Natural killer cell (primary cell): ENCODE measurements around the gene CAMTA1. TPM values are rescaled to one million over a fixed set of nuclear protein-coding genes. Genes with fewer than 3 reads are reported as not detected.

ENCODE experiments used
- ATAC-seq, 3 donors: fragments of 150-1000 bp in 2 of 3; fragments of 200-7000 bp in 1 of 3; cut with Tn5 transposase; 1 replicate in 1 of 3; 2 replicates in 2 of 3; pipeline ENCODE4 v1.10.0; 2021; ENCODE audit warnings: mild to moderate bottlenecking in 2 of 3, moderate library complexity in 2 of 3
- DNase-seq, 2 donors: peaks; one replicate each; pipeline versions ENCODE4 v3.0.0 to v3.0.0-alpha.2; 2013 to 2021; ENCODE audit warnings: mixed read lengths in 1 of 2
- H3K27ac ChIP-seq: one replicate; pipeline ENCODE4 v1.5.1; 2013; ENCODE audit warnings: mild to moderate bottlenecking, low read length
- H3K27me3 ChIP-seq: one replicate; pipeline ENCODE4 v1.6.1; 2013; ENCODE audit warnings: low read length; ENCODE audit not compliant: control insufficient read depth, insufficient read depth
- H3K36me3 ChIP-seq: one replicate; pipeline ENCODE4 v1.6.1; 2013; ENCODE audit warnings: low read length; ENCODE audit not compliant: control insufficient read depth, insufficient read depth
- H3K4me1 ChIP-seq: one replicate; pipeline ENCODE4 v1.6.1; 2013; ENCODE audit warnings: low read length; ENCODE audit not compliant: control insufficient read depth, insufficient read depth
- H3K4me3 ChIP-seq: one replicate; pipeline ENCODE4 v1.5.1; 2013; ENCODE audit warnings: low read length
- H3K9me3 ChIP-seq: one replicate; pipeline ENCODE4 v1.6.1; 2013; ENCODE audit warnings: low read length; ENCODE audit not compliant: control insufficient read depth, insufficient read depth
- H3K27ac Mint-ChIP-seq, 2 donors: one replicate each; pipeline ENCODE4 v1.8.0; 2022; ENCODE audit warnings: mild to moderate bottlenecking in 2 of 2, mixed read lengths in 2 of 2, moderate library complexity in 1 of 2
- H3K27me3 Mint-ChIP-seq, 2 donors: one replicate each; pipeline ENCODE4 v1.8.0; 2022; ENCODE audit warnings: low read depth in 2 of 2, mixed read lengths in 2 of 2
- H3K36me3 Mint-ChIP-seq: one replicate; pipeline ENCODE4 v1.8.0; 2022; ENCODE audit warnings: mixed read lengths
- H3K4me1 Mint-ChIP-seq, 2 donors: one replicate each; pipeline ENCODE4 v1.8.0; 2022; ENCODE audit warnings: mixed read lengths in 2 of 2
- H3K4me3 Mint-ChIP-seq: one replicate; pipeline ENCODE4 v1.8.0; 2022; ENCODE audit warnings: mild to moderate bottlenecking, moderate library complexity, mixed read lengths
- H3K9me3 Mint-ChIP-seq, 2 donors: one replicate each; pipeline ENCODE4 v1.8.0; 2022; ENCODE audit warnings: mixed read lengths in 2 of 2
- WGBS: methylation state at CpG from one replicate; pipeline ENCODE4 v1.1.7; 2013; ENCODE audit warnings: missing lambda C conversion rate; ENCODE audit not compliant: insufficient coverage; 5-methylcytosine and 5-hydroxymethylcytosine counted together
- intact Hi-C: fragments of 100-400 bp; cut with micrococcal nuclease; formaldehyde crosslinking; loops from one replicate; pipeline ENCODE4 v1.14.2; 2022
- total RNA-seq, 4 donors: library from RNA; stranded (reverse); fragments of 120-200 nt in 1 of 4; gene quantifications; one replicate each; pipeline versions ENCODE4 v1.2.3 to v1.2.4, GENCODE V29; 2013 to 2022
- TF ChIP-seq, protein P1 (sequence below): fragments of 200-600 bp; IDR thresholded peaks from one replicate; pipeline ENCODE4 v1.8.0; 2022; ENCODE audit warnings: antibody characterized with exemption

The CAMTA1 gene
- total RNA-seq, 3 donors from 2014 or later (not counting 1 experiment from before 2014, with no cell fraction given) = 40.6 to 53.3 (median 44.9) TPM

DNA sequence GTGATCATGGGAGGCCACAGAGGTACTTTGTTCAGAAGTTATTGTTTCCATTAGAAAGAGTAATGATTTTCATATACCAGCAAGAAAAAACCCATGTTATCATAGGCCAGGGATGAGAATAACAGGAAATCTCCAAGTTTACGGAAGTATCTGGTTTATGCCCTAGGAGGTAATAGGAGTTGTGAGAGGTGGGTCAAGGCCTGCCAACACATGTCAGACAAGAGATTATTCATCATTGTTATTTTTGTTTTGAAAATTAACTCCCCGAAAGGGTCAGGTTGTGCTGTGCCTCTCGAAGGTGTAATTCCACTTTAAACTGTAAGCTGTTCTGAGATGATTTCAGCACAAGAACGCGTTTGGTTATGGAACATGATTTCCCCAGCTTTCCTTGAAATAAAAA lies 218.4 kb downstream of the CAMTA1 start:
- Histone ChIP-seq H3K27me3 (no peaks in the 10 kb centered on the region), H3K4me3 (no peak overlapping the region), H3K4me1 (no peaks in the 10 kb centered on the region), H3K9me3 (no peaks in the 10 kb centered on the region), H3K27ac (no peak overlapping the region), H3K36me3 (no peaks in the 10 kb centered on the region)
- Mint-ChIP-seq H3K4me1 (no peaks in the 10 kb centered on the region), H3K27ac (no peak overlapping the region), H3K9me3 (no peaks in the 10 kb centered on the region), H3K4me3 (no peak overlapping the region), H3K27me3 (peaks cover 5 to 12% of the 10 kb centered on the region in 2 donors), H3K36me3 (no peaks in the 10 kb centered on the region)
- DNase-seq (no peak), ATAC-seq (no peak)
- TF ChIP-seq, protein P1, sequence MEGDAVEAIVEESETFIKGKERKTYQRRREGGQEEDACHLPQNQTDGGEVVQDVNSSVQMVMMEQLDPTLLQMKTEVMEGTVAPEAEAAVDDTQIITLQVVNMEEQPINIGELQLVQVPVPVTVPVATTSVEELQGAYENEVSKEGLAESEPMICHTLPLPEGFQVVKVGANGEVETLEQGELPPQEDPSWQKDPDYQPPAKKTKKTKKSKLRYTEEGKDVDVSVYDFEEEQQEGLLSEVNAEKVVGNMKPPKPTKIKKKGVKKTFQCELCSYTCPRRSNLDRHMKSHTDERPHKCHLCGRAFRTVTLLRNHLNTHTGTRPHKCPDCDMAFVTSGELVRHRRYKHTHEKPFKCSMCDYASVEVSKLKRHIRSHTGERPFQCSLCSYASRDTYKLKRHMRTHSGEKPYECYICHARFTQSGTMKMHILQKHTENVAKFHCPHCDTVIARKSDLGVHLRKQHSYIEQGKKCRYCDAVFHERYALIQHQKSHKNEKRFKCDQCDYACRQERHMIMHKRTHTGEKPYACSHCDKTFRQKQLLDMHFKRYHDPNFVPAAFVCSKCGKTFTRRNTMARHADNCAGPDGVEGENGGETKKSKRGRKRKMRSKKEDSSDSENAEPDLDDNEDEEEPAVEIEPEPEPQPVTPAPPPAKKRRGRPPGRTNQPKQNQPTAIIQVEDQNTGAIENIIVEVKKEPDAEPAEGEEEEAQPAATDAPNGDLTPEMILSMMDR = no peak
- intact Hi-C loops = no loop called here
- 97% methylated on average over 5 of the region's 5 CpGs for WGBS

DNA sequence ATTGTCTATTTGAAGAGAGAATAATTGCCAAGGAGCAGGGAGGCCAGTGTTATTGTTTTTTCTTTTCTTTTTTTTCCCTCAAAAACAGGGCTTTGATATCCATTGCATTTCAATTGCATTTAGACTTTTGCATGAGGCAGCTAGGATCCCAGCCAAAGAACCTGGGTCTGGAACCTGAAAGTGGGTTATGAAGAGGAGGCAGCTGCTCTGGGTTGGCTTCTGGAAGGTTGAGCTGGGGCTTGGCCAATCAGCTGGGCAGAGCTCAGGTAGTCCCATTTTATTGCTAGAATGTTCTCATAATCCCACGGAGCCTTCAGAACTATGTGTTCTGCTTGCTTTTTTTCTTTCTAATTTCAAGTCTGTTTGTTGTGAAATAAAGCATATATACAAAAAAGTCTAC lies 218.9 kb downstream of the CAMTA1 start:
- DNase-seq (no peak), ATAC-seq (no peak)
- Mint-ChIP-seq H3K4me3 (no peak overlapping the region), H3K9me3 (no peaks in the 10 kb centered on the region), H3K27me3 (peaks cover 5 to 9% of the 10 kb centered on the region in 2 donors), H3K4me1 (no peaks in the 10 kb centered on the region), H3K36me3 (no peaks in the 10 kb centered on the region), H3K27ac (no peak overlapping the region)
- WGBS = 71% methylated on average over 1 of the region's 1 CpG
- no peaks in the 10 kb centered on the region for H3K4me1 ChIP-seq
- no peak overlapping the region for H3K4me3 ChIP-seq
- TF ChIP-seq, protein P1 = no peak
- no peak overlapping the region for H3K27ac ChIP-seq
- intact Hi-C loops = no loop called here
- H3K27me3 ChIP-seq = no peaks in the 10 kb centered on the region
- no peaks in the 10 kb centered on the region for H3K9me3 ChIP-seq
- no peaks in the 10 kb centered on the region for H3K36me3 ChIP-seq

DNA sequence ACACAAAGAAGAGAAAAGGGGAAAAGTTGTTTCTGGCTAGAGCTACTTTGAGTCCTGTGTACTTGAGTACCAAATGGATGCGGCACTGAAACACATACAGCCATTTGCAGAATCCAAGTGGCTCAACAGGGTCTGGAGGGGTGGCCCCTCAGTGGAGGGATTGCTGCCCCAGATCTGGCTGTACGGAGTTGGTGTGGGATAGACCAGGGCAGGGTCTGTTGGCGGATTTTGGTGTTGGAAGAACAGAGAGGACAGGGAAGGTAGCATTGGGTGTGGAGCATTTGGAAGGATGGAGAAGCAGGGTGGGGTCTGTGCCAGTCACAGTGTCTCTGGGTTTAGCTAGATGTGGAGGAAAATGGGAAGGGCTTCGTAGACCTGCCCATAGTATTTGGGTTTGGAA lies 220.5 kb downstream of the CAMTA1 start:
- no peaks in the 10 kb centered on the region for H3K36me3 ChIP-seq
- no peaks in the 10 kb centered on the region for H3K27me3 ChIP-seq
- H3K4me1 Mint-ChIP-seq = no peaks in the 10 kb centered on the region
- no peak overlapping the region for H3K4me3 ChIP-seq
- no peaks in the 10 kb centered on the region for H3K4me1 ChIP-seq
- H3K9me3 ChIP-seq = no peaks in the 10 kb centered on the region
- no peak overlapping the region for H3K27ac ChIP-seq
- TF ChIP-seq, protein P1 = no peak
- no peaks in the 10 kb centered on the region for H3K9me3 Mint-ChIP-seq
- H3K27ac Mint-ChIP-seq = no peak overlapping the region
- intact Hi-C loops = no loop called here
- peaks cover 5 to 9% of the 10 kb centered on the region in 2 donors for H3K27me3 Mint-ChIP-seq
- H3K4me3 Mint-ChIP-seq = no peak overlapping the region
- DNase-seq = no peak
- WGBS = 89% methylated on average over 4 of the region's 4 CpGs
- no peaks in the 10 kb centered on the region for H3K36me3 Mint-ChIP-seq
- no peak for ATAC-seq
